ENCODE measurements around the gene C19orf47. TPM values are rescaled to one million over a fixed set of nuclear protein-coding genes. Genes with fewer than 3 reads are reported as not detected.
"Not testable (repeated sequence)": the region's sequence is repeated elsewhere in the genome, so short reads cannot be mapped to it uniquely, and the experiment has no call there.

The C19orf47 gene
- total RNA-seq, 2 experiments from 2014 or later, result 17.5 to 18.0 TPM

DNA sequence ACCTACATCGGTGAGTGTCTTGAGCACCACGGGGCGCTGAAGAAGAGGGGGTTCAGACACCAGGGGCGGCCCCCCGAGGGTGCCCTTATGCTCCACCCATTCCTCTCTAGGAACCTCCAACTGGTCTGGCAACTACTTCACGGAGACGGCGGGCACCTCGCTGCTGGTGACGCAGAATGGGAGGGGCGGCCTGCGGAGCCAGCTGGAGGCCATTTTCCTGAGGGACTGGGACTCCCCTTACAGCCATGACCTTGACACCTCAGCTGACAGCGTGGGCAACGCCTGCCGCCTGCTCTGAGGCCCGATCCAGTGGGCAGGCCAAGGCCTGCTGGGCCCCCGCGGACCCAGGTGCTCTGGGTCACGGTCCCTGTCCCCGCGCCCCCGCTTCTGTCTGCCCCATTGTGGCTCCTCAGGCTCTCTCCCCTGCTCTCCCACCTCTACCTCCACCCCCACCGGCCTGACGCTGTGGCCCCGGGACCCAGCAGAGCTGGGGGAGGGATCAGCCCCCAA is 29.7 kb upstream of the C19orf47 start:
- H3K36me3 Mint-ChIP-seq (ENCODE audit: low read depth), result peaks cover 3% of the 10 kb centered on the region
- H3K9me3 Mint-ChIP-seq, result no peaks in the 10 kb centered on the region
- H3K4me1 Mint-ChIP-seq (ENCODE audit: low read depth), result peaks cover 6% of the 10 kb centered on the region
- no peak overlapping the region for H3K27ac Mint-ChIP-seq
- ATAC-seq, result no peak
- TF ChIP-seq, protein P1, sequence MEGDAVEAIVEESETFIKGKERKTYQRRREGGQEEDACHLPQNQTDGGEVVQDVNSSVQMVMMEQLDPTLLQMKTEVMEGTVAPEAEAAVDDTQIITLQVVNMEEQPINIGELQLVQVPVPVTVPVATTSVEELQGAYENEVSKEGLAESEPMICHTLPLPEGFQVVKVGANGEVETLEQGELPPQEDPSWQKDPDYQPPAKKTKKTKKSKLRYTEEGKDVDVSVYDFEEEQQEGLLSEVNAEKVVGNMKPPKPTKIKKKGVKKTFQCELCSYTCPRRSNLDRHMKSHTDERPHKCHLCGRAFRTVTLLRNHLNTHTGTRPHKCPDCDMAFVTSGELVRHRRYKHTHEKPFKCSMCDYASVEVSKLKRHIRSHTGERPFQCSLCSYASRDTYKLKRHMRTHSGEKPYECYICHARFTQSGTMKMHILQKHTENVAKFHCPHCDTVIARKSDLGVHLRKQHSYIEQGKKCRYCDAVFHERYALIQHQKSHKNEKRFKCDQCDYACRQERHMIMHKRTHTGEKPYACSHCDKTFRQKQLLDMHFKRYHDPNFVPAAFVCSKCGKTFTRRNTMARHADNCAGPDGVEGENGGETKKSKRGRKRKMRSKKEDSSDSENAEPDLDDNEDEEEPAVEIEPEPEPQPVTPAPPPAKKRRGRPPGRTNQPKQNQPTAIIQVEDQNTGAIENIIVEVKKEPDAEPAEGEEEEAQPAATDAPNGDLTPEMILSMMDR (IDR thresholded peaks at IDR 0.05), result no peak
- POLR2A ChIA-PET, result no interaction called here
- CTCF ChIA-PET, result no interaction called here
- intact Hi-C loops (cut with micrococcal nuclease), result no loop called here
- H3K4me3 Mint-ChIP-seq, result no peak overlapping the region
- no peaks in the 10 kb centered on the region for H3K27me3 Mint-ChIP-seq
- no peak for DNase-seq

- Mint-ChIP-seq H3K9me3 (no peaks in the 10 kb centered on the region), H3K27ac (no peak overlapping the region), H3K4me3 (no peak overlapping the region), H3K36me3 (ENCODE audit: low read depth) (peaks cover 3% of the 10 kb centered on the region), H3K4me1 (ENCODE audit: low read depth) (peaks cover 8% of the 10 kb centered on the region), H3K27me3 (no peaks in the 10 kb centered on the region)
- POLR2A ChIA-PET, result no interaction called here
- CTCF ChIA-PET, result no interaction called here
- TF ChIP-seq, protein P1 (IDR thresholded peaks at IDR 0.05), result no peak
- DNase-seq (no peak), ATAC-seq (no peak)
- intact Hi-C loops (cut with micrococcal nuclease), result no loop called here
Measured at GRCh38 chr19:40376286-40376862, 28.2 kb upstream of the C19orf47 start.

GRCh38 chr19:40374084-40374483 is 25.9 kb upstream of the C19orf47 start:
- no peak overlapping the region for H3K4me3 Mint-ChIP-seq
- intact Hi-C loops (cut with micrococcal nuclease), result no loop called here
- TF ChIP-seq, protein P1 (IDR thresholded peaks at IDR 0.05), result no peak
- H3K9me3 Mint-ChIP-seq, result no peaks in the 10 kb centered on the region
- DNase-seq, result no peak
- no peaks in the 10 kb centered on the region for H3K27me3 Mint-ChIP-seq
- no peak overlapping the region for H3K27ac Mint-ChIP-seq
- peaks cover 6% of the 10 kb centered on the region for H3K36me3 Mint-ChIP-seq (ENCODE audit: low read depth)
- ChIA-PET POLR2A (no interaction called here), CTCF (no interaction called here)
- ATAC-seq, result no peak
- peaks cover 8% of the 10 kb centered on the region for H3K4me1 Mint-ChIP-seq (ENCODE audit: low read depth)

GRCh38 chr19:40371802-40372122 is 23.6 kb upstream of the C19orf47 start:
- Mint-ChIP-seq H3K4me3 (no peak overlapping the region), H3K27ac (no peak overlapping the region), H3K36me3 (ENCODE audit: low read depth) (peaks cover 6% of the 10 kb centered on the region), H3K9me3 (no peaks in the 10 kb centered on the region), H3K27me3 (no peaks in the 10 kb centered on the region), H3K4me1 (ENCODE audit: low read depth) (peaks cover 8% of the 10 kb centered on the region)
- DNase-seq (no peak), ATAC-seq (no peak)
- TF ChIP-seq, protein P1 (IDR thresholded peaks at IDR 0.05), result no peak
- intact Hi-C loops (cut with micrococcal nuclease), result no loop called here
- ChIA-PET POLR2A (interaction anchor here (0.9 kb wide), 1 partner anchor 31 kb away, joined by 3 read pairs; no protein-coding TSS in a partner anchor), CTCF (interaction anchor here (0.6 to 1.1 kb wide), 2 partner anchors 49 to 274 kb away, joined by 3 to 4 read pairs; no protein-coding TSS in a partner anchor)

DNA sequence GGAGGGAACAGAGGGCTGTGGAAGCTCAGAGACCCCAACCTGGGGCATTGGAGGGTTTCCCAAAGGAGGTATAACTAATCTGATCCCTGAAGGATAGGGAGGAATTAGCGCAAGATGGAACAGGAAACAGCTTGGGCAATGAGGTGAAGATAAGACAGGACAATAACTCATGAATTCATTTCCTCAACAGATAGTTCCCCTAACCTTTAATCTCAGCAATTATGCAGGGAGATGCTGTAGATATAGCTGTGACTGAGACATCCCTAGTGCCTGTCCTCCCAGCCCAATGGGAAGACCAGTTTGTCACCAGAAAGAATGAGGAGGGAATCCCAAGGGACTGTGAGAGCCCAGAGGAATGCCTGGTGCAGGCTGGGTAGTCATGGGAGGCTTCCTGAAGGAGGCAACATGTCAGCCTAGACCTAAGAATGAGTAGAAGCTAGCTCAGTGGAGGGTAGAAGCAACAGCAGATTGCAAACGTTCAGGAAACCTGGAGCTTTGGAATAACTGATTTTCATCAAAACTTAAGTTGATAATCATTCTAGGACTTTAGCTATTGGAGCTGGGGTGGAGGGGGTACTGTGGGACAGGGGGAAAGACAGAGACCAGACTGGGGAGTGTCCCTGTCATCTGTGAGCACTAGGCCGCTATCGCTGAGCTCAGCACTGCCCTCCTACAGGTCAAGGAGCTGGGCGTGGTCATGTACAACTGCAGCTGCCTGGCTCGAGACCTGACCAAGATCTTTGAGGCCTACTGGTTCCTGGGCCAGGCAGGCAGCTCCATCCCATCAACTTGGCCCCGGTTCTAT is 23.0 kb upstream of the C19orf47 start:
- no peak for ATAC-seq
- H3K4me1 Mint-ChIP-seq (ENCODE audit: low read depth), result peaks cover 8% of the 10 kb centered on the region
- CTCF ChIA-PET, result interaction anchor here (0.6 to 1.1 kb wide), 2 partner anchors 50 to 275 kb away, joined by 3 to 4 read pairs; no protein-coding TSS in a partner anchor
- H3K27me3 Mint-ChIP-seq, result no peaks in the 10 kb centered on the region
- TF ChIP-seq, protein P1 (IDR thresholded peaks at IDR 0.05), result no peak
- no peak for DNase-seq
- intact Hi-C loops (cut with micrococcal nuclease), result no loop called here
- H3K4me3 Mint-ChIP-seq, result no peak overlapping the region
- no peak overlapping the region for H3K27ac Mint-ChIP-seq
- POLR2A ChIA-PET, result interaction anchor here (0.9 kb wide), 1 partner anchor 32 kb away, joined by 3 read pairs; no protein-coding TSS in a partner anchor
- H3K9me3 Mint-ChIP-seq, result no peaks in the 10 kb centered on the region
- H3K36me3 Mint-ChIP-seq (ENCODE audit: low read depth), result peaks cover 6% of the 10 kb centered on the region

- intact Hi-C loops (cut with micrococcal nuclease); H3K36me3 Mint-ChIP-seq (ENCODE audit: low read depth); H3K27me3 Mint-ChIP-seq; CTCF ChIA-PET; H3K27ac Mint-ChIP-seq; ATAC-seq; DNase-seq; H3K4me3 Mint-ChIP-seq; H3K9me3 Mint-ChIP-seq: not testable (repeated sequence)
- POLR2A ChIA-PET, result interaction anchor here (0.7 kb wide), 1 partner anchor 350 kb away, joined by 3 read pairs; no protein-coding TSS in a partner anchor
- peaks cover 11% of the 10 kb centered on the region for H3K4me1 Mint-ChIP-seq (ENCODE audit: low read depth)
Measured at GRCh38 chr19:40370253-40370652, 22.1 kb upstream of the C19orf47 start.
